ENCODE data around the gene TEX36.
"Not testable (repeated sequence)": the region's sequence is repeated elsewhere in the genome, so short reads cannot be mapped to it uniquely, and the experiment has no call there.

Gene TEX36

DNA sequence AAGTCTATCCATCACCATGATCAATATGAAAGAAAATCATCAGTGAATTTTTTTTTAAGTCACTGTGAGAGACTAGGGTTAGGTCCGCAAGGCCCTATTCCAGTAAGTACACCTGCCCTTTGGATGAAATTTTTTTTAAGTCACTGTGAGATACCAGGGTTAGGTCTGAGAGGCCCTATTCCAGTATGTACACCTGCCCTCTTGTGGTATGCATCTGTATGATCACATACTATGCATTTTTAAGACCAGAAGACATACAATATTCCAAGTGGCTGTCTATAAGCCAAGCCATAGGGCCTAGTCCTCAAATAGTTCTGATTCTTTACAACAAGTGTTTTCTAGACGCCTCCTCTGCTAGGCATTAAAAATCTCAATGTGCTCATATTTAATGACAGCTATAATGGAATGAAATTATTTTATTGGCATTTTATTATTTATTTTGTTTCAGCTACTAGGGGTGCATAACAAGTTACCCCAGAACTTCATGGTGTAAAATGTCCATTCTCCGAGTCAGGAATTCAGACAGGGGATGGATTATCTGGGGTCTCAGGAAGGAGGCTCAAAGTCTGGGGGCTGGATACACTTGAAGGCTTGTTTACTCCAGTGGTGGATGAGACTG is 53.1 kb downstream of the TEX36 start:
- no peak for DNase-seq

GRCh38 chr10:125628104-125629049 is 54.6 kb downstream of the TEX36 start:
- DNase-seq = no peak

GRCh38 chr10:125627646-125628045 is 55.3 kb downstream of the TEX36 start:
- DNase-seq = no peak

DNA sequence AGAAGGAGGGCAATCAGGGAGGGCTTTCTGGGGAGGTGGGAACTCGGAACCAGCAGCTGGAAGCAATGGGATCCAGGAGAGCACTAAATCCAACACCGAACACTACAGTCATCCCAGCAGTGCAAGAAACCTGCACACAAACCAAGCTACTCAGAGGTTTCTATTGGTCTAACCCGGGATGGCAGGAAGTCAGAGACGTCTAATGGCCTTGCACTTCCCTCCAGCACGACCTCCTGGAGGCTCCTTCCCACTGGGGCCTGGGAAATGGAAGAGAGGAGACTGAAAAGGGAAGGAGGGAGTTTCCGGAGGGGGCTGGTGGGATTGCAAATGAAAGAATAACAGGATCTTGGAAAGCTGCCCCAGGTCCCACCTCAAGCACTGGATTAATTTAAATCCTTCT is 56.3 kb downstream of the TEX36 start:
- no peak for DNase-seq

DNA sequence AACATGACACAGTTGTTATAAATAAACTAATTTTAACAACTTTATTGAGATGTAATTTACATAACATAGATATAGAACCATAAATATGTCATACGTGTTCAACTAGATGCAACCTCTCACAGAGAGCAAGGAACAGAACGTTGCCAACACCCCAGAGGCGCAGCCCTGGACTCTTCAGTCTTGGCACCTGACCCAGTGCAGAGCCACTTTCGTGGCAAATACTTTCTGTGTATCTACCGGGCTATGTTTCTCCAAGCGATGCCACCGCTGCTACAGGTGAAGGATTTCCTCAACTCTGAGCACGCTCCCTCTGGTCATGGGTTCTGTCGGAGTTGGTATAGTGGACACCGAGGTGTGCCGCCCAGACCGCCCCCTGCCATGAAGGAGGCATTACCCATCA is 57.4 kb downstream of the TEX36 start:
- DNase-seq = no peak

DNA sequence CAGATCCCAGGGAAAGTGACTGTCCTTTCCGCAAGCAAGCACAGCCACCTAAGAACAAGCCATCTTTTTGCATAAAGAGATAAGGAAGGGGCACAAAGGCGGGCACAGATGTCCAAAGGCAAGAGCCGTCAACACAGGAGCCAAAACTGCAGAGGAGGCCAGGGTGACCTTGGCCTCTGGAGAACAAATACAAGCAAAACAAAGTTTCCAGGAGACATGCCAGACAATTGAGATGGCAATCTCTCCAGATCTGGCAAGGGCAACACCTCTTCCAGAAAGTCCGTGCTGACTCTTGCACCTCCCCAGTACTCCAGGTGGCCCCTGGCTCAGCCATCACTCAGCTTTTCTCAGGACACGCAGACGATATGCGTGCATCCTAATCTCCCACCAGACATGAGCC is 58.2 kb downstream of the TEX36 start:
- no peak for DNase-seq

- DNase-seq = no peak
Measured at GRCh38 chr10:125621052-125621451, 61.9 kb downstream of the TEX36 start.

DNA sequence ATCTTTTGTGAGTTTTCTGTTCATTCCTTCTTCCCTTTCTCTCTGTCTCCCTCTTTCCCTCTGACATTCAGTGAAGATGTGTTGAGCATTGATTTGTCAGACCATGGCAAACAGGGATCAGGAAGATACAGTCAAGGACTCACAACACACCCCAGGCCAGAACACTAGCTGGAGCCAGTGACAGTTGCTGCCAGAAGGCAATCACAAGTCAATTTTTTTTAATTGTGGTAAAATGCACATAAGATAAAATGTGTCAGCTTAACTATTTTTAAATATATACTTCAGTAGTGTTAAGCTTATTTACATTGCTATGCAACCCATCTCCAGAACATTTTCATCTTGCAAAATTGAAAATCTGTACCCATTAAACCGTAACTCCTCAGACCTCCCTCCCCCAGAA is 62.6 kb downstream of the TEX36 start:
- no peak for DNase-seq

GRCh38 chr10:125613062-125613461 is 69.9 kb downstream of the TEX36 start:
- DNase-seq = not testable (repeated sequence)

GRCh38 chr10:125611756-125612155 is 71.2 kb downstream of the TEX36 start:
- no peak for DNase-seq

- DNase-seq = no peak
Measured at GRCh38 chr10:125611216-125611615, 71.7 kb downstream of the TEX36 start.

- DNase-seq = no peak
Measured at GRCh38 chr10:125609859-125610258, 73.1 kb downstream of the TEX36 start.

DNA sequence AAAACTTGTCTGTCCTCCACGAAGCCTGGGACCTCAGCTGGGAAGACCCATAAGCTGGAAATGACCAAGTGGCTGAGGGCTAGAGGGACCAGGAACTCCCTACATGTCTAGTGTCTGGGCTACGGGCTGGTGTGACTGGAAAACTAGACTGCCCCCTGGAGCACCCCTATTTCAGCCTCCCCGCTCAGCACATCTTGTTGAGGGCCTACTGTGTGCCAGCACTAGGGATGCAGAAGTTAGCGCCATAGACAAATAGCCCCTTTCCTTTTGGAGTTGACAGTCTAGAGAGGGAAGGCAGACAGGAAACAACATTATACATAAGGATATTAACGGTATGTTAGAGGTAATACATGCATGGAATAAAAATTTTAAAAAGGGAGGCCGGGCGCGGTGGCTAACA is 74.5 kb downstream of the TEX36 start:
- DNase-seq = no peak

DNA sequence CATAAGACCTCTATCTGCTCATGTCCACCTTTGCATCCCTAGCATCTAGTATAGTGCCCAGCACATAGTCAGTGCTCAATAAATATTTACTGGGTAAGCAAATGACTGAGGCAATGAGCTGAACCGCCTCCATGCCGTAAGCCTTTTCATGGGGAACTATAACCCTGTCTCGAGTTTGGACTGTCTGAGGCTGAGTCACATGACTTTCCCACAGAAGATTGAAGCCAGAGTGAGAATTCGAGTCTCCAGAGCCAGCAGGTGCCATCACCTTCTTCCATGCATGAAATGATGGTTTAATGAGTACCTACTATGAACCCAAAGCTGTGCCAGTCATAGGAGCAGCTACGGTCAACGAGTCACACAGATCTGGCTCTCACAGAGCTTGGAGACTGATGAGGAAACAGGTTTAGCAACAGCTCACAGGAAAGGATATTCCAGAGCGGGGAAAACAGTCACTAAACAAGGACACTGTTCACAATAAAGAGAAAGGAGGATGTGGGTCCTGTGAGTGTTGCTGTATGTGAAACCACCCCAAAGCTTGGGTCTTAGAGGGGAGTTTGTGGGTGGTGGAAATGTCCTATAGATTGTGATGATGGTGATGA is 75.2 kb downstream of the TEX36 start:
- DNase-seq = no peak

GRCh38 chr10:125606414-125607010 is 76.5 kb downstream of the TEX36 start:
- DNase-seq = no peak

Data from stimulated activated CD4-positive, alpha-beta T cell treated with anti-CD3 and anti-CD28 coated beads, Interleukin-4, amount 100 ng/mL, for 1 hour (primary cell).